Esophagus muscularis mucosa (tissue), 4 donors: ENCODE measurements around the gene TMEM59L. TPM values are rescaled to one million over a fixed set of nuclear protein-coding genes. Genes with fewer than 3 reads are reported as not detected.

Source experiments
- DNase-seq: peaks from one replicate; pipeline ENCODE4 v3.0.0-alpha.2; 2017; ENCODE audit errors: extremely low spot score
- H3K27ac ChIP-seq, 4 donors: fragments of 200-600 bp; sonication (generic); replicated peaks in 1 of 4; 1 replicate in 3 of 4; 2 replicates in 1 of 4; pipeline ENCODE4 v1.5.1; 2016 to 2019; ENCODE audit warnings: mild to moderate bottlenecking in 1 of 4
- H3K27me3 ChIP-seq, 4 donors: fragments of 200-600 bp; sonication (generic); one replicate each; pipeline versions ENCODE4 v1.5.1 to v1.6.0; 2016 to 2019
- H3K36me3 ChIP-seq, 4 donors: fragments of 200-600 bp; sonication (generic); one replicate each; pipeline ENCODE4 v1.5.1; 2016 to 2019
- H3K4me1 ChIP-seq, 4 donors: fragments of 200-600 bp; sonication (generic); one replicate each; pipeline ENCODE4 v1.5.1; 2016 to 2019
- H3K4me3 ChIP-seq, 4 donors: fragments of 200-600 bp; sonication (generic); 1 replicate in 2 of 4; 2 replicates in 2 of 4; pipeline ENCODE4 v1.5.1; 2016 to 2019; ENCODE audit warnings: mild to moderate bottlenecking in 4 of 4, moderate library complexity in 1 of 4
- H3K9me3 ChIP-seq, 4 donors: fragments of 200-600 bp; sonication (generic); 1 replicate in 3 of 4; 2 replicates in 1 of 4; pipeline ENCODE4 v1.5.1; 2016 to 2019
- EP300 ChIP-seq: sonication (generic); formaldehyde crosslinking; IDR thresholded peaks from one replicate; pipeline ENCODE4 v1.6.1; 2017; ENCODE audit warnings: antibody characterized with exemption
- POLR2A ChIP-seq: fragments of 450-650 bp; IDR thresholded peaks from one replicate; pipeline ENCODE4 v1.6.1; 2017; ENCODE audit warnings: antibody characterized with exemption, moderate library complexity, mild to moderate bottlenecking, low read depth
- POLR2AphosphoS5 ChIP-seq, 2 donors: sonication (generic); formaldehyde crosslinking; IDR thresholded peaks; one replicate each; pipeline ENCODE4 v1.6.1; 2017; ENCODE audit warnings: antibody characterized with exemption in 2 of 2
- WGBS: methylation state at CpG from one replicate; pipeline ENCODE4 v1.1.5; 2018; 5-methylcytosine and 5-hydroxymethylcytosine counted together
- intact Hi-C: fragments of 100-400 bp; cut with DNase I; formaldehyde crosslinking; loops from one replicate; pipeline ENCODE4 v1.15.1; 2023
- total RNA-seq, 4 donors: library from RNA; depleted of rRNA; stranded (reverse); fragments of >200 nt; gene quantifications; one replicate each; pipeline versions ENCODE4 v1.1.0 to v1.2.1, GENCODE V29; 2016
- TF ChIP-seq, protein P1 (sequence below), 3 experiments: fragments of 200-600 bp in 2 of 3; fragments of 450-650 bp in 1 of 3; sonication (generic) in 2 of 3; IDR thresholded peaks; one replicate each; pipeline ENCODE4 v1.5.1; 2017 to 2019; ENCODE audit warnings: antibody characterized with exemption in 3 of 3, mild to moderate bottlenecking in 2 of 3, moderate library complexity in 1 of 3

Gene TMEM59L
- total RNA-seq, 4 donors from 2014 or later = 2.4 to 3.6 (median 2.8) TPM

- TF ChIP-seq EP300 (no peak), POLR2A (no peak), POLR2AphosphoS5 (IDR thresholded peaks at IDR 0.05) (no peak)
- TF ChIP-seq, protein P1, sequence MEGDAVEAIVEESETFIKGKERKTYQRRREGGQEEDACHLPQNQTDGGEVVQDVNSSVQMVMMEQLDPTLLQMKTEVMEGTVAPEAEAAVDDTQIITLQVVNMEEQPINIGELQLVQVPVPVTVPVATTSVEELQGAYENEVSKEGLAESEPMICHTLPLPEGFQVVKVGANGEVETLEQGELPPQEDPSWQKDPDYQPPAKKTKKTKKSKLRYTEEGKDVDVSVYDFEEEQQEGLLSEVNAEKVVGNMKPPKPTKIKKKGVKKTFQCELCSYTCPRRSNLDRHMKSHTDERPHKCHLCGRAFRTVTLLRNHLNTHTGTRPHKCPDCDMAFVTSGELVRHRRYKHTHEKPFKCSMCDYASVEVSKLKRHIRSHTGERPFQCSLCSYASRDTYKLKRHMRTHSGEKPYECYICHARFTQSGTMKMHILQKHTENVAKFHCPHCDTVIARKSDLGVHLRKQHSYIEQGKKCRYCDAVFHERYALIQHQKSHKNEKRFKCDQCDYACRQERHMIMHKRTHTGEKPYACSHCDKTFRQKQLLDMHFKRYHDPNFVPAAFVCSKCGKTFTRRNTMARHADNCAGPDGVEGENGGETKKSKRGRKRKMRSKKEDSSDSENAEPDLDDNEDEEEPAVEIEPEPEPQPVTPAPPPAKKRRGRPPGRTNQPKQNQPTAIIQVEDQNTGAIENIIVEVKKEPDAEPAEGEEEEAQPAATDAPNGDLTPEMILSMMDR (IDR thresholded peaks at IDR 0.05) = no peak
- H3K27me3 ChIP-seq = peaks cover 0 to 4% (median 0%) of the 10 kb centered on the region in 4 donors
- peak overlapping the region; percentile 58 to 65 (median 60) for H3K27ac ChIP-seq
- 58% methylated on average over 14 of the region's 15 CpGs for WGBS
- peaks cover 0 to 5% (median 0%) of the 10 kb centered on the region in 4 donors for H3K36me3 ChIP-seq
- peak overlapping the region; percentile 15 to 27 (median 24) for H3K4me3 ChIP-seq
- peaks cover 26 to 64% (median 60%) of the 10 kb centered on the region in 4 donors for H3K4me1 ChIP-seq
- no peak for DNase-seq
- no peaks in the 10 kb centered on the region for H3K9me3 ChIP-seq
- intact Hi-C loops = no loop called here
Observed at GRCh38 chr19:18644196-18645034, 31.7 kb downstream of the TMEM59L start.

GRCh38 chr19:18645035-18645511 lies 32.4 kb downstream of the TMEM59L start:
- no peak for DNase-seq
- Histone ChIP-seq H3K4me1 (peaks cover 31 to 64% (median 60%) of the 10 kb centered on the region in 4 donors), H3K4me3 (peak overlapping the region; percentile 15 to 27 (median 24)), H3K27ac (peak overlapping the region; percentile 58 to 65 (median 60)), H3K9me3 (no peaks in the 10 kb centered on the region), H3K36me3 (peaks cover 0 to 5% (median 0%) of the 10 kb centered on the region in 4 donors), H3K27me3 (peaks cover 0 to 4% (median 0%) of the 10 kb centered on the region in 4 donors)
- TF ChIP-seq, protein P1 (IDR thresholded peaks at IDR 0.05) = no peak
- TF ChIP-seq EP300 (no peak), POLR2A (no peak)
- 54% methylated on average over 6 of the region's 13 CpGs for WGBS
- intact Hi-C loops = no loop called here

GRCh38 chr19:18646535-18647370 lies 34.1 kb downstream of the TMEM59L start:
- intact Hi-C loops = no loop called here
- Histone ChIP-seq H3K4me3 (no peak overlapping the region), H3K36me3 (no peaks in the 10 kb centered on the region), H3K4me1 (peaks cover 48 to 79% (median 76%) of the 10 kb centered on the region in 4 donors), H3K27ac (peak overlapping the region in 1 of 4 donors; percentile 85), H3K27me3 (peaks cover 0 to 4% (median 0%) of the 10 kb centered on the region in 4 donors), H3K9me3 (no peaks in the 10 kb centered on the region)
- 89% methylated on average over 33 of the region's 34 CpGs for WGBS
- TF ChIP-seq POLR2AphosphoS5 (IDR thresholded peaks at IDR 0.05) = no peak
- TF ChIP-seq, protein P1 (IDR thresholded peaks at IDR 0.05) = no peak
- no peak for TF ChIP-seq EP300
- TF ChIP-seq POLR2A = no peak
- DNase-seq = no peak

DNA sequence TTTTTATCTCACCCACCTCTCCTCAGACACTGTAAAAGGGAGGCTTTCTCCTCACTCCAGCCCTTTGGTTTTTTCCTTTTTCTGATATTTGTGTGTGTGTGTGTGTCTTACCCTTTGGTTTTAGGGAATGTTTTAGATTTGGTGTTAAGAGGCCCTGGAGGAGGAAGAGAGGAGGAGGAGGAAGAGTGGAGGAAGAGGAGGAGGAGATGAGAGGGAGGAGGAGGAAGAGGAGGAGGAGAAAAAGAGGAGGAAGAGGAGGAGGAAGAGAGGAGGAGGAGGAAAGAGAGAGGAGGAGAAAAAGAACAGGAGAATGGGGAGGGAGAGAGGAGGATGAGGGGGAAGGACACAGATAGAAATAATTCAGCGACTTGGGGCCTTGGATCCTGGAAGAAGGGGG lies 34.7 kb downstream of the TMEM59L start:
- Histone ChIP-seq H3K36me3 (no peaks in the 10 kb centered on the region), H3K4me1 (peaks cover 53 to 85% (median 82%) of the 10 kb centered on the region in 4 donors), H3K27ac (peak overlapping the region; percentile 83 to 88 (median 85)), H3K4me3 (no peak overlapping the region), H3K9me3 (no peaks in the 10 kb centered on the region), H3K27me3 (peaks cover 0 to 4% (median 0%) of the 10 kb centered on the region in 4 donors)
- intact Hi-C loops = no loop called here
- WGBS = 96% methylated on average over 1 of the region's 1 CpG
- no peak for DNase-seq
- TF ChIP-seq POLR2AphosphoS5 (IDR thresholded peaks at IDR 0.05) = no peak
- no peak for TF ChIP-seq POLR2A
- TF ChIP-seq EP300 = no peak
- TF ChIP-seq, protein P1 (IDR thresholded peaks at IDR 0.05) = no peak
